HUES64 (cell line): ENCODE data around the gene HCAR1.

Experiments used
- H3K27ac ChIP-seq: 2 replicates; pipeline ENCODE4 v1.7.0; 2013; ENCODE audit warnings: low read depth, low read length, inconsistent platforms
- H3K27me3 ChIP-seq: 2 replicates; pipeline ENCODE4 v1.6.1; 2013; ENCODE audit warnings: mild to moderate bottlenecking, low read length; ENCODE audit not compliant: insufficient read depth
- H3K36me3 ChIP-seq: 2 replicates; pipeline ENCODE4 v1.6.1; 2013; ENCODE audit warnings: mild to moderate bottlenecking, low read length; ENCODE audit not compliant: insufficient read depth
- H3K4me1 ChIP-seq: 2 replicates; pipeline ENCODE4 v1.6.1; 2013; ENCODE audit warnings: mild to moderate bottlenecking, low read length, moderate library complexity; ENCODE audit not compliant: insufficient read depth
- H3K4me3 ChIP-seq: 2 replicates; pipeline ENCODE4 v1.5.1; 2013; ENCODE audit warnings: mild to moderate bottlenecking, low read length, moderate library complexity
- H3K9ac ChIP-seq: 2 replicates; pipeline ENCODE4 v1.6.1; 2013; ENCODE audit warnings: mild to moderate bottlenecking, low read depth, low read length
- H3K9me3 ChIP-seq: 2 replicates; pipeline ENCODE4 v1.6.1; 2013; ENCODE audit warnings: low read depth, low read length; ENCODE audit not compliant: insufficient read depth
- WGBS: fragments of 150-250, 120-280 bp; methylation state at CpG from one replicate; pipeline ENCODE4 v1.1.7; 2013; ENCODE audit warnings: missing lambda C conversion rate; 5-methylcytosine and 5-hydroxymethylcytosine counted together

Gene HCAR1

DNA sequence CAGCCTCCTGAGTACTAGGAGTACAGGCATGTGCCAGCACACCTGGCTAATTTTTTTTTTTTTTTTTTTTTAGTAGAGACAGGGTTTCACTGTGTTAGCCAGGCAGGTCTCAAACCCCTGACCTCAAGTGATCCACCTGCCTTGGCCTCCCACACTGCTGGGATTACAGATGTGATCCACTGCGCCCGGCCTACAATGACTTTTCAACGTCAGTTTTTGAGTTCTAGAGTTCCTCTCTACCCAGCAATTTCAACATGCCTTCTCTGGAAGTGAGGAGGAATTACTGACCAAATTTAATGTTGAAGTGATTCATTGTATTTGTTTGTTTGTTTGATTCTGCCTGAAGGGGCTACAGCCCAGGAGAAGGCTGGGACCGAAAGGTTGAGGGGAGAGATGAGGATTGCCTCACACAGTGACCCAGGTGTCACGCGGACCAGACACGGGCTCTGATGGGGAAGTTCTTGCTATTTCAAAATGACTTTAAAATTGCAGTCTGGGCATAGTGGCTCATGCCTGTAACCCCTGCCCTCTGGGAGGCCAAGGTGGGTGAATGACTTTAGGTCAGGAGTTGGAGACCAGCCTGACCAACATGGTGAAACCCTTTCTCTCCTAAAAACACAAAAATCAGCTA, 13.4 kb upstream of the HCAR1 start:
- no peaks in the 10 kb centered on the region for H3K27me3 ChIP-seq
- no peaks in the 10 kb centered on the region for H3K36me3 ChIP-seq
- H3K9me3 ChIP-seq = no peaks in the 10 kb centered on the region
- no peak overlapping the region for H3K4me3 ChIP-seq
- H3K27ac ChIP-seq = no peak overlapping the region
- no peak overlapping the region for H3K9ac ChIP-seq
- WGBS = 94% methylated on average over 7 of the region's 7 CpGs
- H3K4me1 ChIP-seq = no peaks in the 10 kb centered on the region

DNA sequence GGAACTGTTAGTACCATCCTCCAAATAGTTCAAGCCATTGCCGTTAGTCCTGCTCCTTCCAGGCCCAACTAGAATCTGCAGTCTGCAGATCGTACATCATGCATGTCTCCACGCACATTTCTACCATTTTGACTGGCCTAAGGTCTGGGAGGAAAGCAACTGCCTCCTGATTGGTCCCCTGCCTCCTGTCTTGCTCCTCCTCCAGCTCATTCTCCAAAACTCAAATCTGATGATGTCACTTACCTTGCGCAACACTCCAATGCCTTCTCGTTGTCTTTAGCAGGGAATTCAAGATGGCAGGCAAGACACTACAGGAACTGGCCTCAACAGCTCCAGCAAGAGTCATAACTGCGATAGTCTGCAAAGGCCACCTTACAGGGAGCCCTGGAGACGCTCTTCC, 9.7 kb upstream of the HCAR1 start:
- Histone ChIP-seq H3K9me3 (no peaks in the 10 kb centered on the region), H3K9ac (no peak overlapping the region), H3K4me1 (no peaks in the 10 kb centered on the region), H3K36me3 (no peaks in the 10 kb centered on the region), H3K4me3 (no peak overlapping the region), H3K27ac (no peak overlapping the region), H3K27me3 (no peaks in the 10 kb centered on the region)
- 94% methylated on average over 7 of the region's 7 CpGs for WGBS

DNA sequence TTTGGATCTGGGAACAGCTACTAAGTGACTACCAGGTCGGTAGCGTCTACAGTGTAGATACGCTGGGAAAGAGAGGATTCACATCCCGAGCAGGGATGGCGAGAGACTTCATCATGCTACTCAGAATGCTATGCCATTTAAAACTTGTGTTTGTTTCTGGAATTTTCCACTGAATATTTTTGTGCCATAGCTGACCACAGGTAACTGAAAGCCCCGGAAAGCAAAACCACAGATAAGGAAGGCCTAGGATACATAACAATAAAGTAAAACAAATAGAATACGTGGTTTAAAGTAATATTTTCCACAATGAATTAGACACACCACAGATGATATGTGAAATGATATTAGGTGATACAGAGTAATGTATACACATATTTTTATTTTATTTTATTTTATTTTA, 7.9 kb upstream of the HCAR1 start:
- Histone ChIP-seq H3K4me1 (no peaks in the 10 kb centered on the region), H3K27me3 (no peaks in the 10 kb centered on the region), H3K9ac (no peak overlapping the region), H3K9me3 (no peaks in the 10 kb centered on the region), H3K4me3 (no peak overlapping the region), H3K27ac (no peak overlapping the region), H3K36me3 (no peaks in the 10 kb centered on the region)
- WGBS = 93% methylated on average over 6 of the region's 7 CpGs

DNA sequence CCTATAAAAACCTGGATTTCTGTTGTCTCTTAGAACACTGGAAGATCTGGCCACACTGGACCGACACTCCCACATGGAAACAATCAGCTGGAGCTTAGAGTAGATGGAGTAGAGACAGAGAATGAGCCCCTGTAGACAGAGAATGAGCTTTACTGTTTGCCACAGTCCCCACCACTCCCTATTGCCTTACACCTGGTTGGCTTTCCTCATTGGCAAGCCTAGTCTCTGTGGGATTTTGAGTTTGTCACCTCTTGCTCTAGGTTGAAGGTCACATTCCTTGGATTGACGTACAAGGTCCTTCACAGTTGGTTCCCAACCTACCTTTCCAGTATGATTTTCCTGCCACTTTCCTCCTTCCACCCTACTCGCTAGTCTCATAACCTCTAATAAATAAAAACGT, 2.0 kb upstream of the HCAR1 start:
- Histone ChIP-seq H3K4me1 (0 out of 2 replicates have a peak, but pooled peaks cover 5% of the 10 kb centered on the region), H3K4me3 (no peak overlapping the region), H3K27me3 (no peaks in the 10 kb centered on the region), H3K9ac (no peak overlapping the region), H3K36me3 (no peaks in the 10 kb centered on the region), H3K27ac (no peak overlapping the region), H3K9me3 (no peaks in the 10 kb centered on the region)
- WGBS = 94% methylated on average over 4 of the region's 4 CpGs

DNA sequence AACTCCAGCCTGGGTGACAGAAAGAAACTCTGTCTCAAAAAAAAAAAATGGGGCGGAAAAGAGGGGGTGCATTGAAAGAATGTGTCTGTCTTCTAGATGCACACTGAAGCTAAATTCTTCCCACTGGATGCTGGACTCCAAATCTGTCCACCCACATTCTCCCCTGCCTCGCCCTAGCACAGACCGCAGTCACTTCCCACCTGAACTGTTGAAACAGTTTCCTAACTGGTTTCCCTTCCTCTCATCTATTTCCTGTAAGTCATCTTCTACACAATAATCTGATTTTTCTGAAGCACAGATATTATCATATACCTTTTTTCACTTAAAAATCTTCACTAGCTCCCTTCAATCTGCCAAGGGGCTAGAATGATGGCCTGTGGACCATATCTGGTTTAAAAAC, 1.5 kb upstream of the HCAR1 start:
- Histone ChIP-seq H3K4me1 (0 out of 2 replicates have a peak, but pooled peaks cover 5% of the 10 kb centered on the region), H3K9ac (no peak overlapping the region), H3K27me3 (no peaks in the 10 kb centered on the region), H3K9me3 (no peaks in the 10 kb centered on the region), H3K4me3 (no peak overlapping the region), H3K27ac (no peak overlapping the region), H3K36me3 (no peaks in the 10 kb centered on the region)
- WGBS = 98% methylated on average over 3 of the region's 3 CpGs

DNA sequence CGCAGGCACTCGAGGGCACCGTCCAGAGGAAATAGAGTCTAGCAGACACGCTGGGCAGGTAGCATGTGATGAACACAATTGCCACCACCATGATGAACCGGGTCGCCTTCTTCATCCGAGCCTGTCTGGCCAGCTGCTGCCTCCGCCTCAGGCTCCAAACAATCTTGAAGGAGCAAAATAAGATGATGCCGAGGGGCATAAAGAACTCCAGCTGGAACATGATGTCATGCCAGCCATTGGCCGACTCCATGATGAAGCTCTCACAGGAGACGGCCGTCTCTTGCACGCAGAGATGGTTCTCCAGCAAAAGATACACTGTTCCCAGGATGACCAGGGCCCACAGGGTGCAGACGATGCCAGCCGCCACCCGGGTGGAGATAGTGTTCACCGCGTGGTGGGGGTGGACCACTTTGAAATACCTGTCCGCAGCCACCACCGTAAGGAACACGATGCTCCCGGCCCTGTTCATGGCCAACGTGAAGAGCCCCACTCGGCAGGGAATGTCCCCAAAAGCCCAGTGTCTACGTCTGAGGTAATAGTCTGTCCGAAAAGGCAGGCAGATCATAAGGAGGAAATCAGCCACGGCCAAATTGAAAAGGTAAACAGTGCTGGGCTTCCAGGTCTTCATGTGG, 945 bp downstream of the HCAR1 start:
- H3K36me3 ChIP-seq = no peaks in the 10 kb centered on the region
- 95% methylated on average over 27 of the region's 27 CpGs for WGBS
- no peak overlapping the region for H3K27ac ChIP-seq
- H3K9me3 ChIP-seq = no peaks in the 10 kb centered on the region
- no peaks in the 10 kb centered on the region for H3K27me3 ChIP-seq
- H3K4me3 ChIP-seq = no peak overlapping the region
- H3K4me1 ChIP-seq = peaks cover 8% of the 10 kb centered on the region; the same call in 1 of the 2 replicates
- no peak overlapping the region for H3K9ac ChIP-seq

DNA sequence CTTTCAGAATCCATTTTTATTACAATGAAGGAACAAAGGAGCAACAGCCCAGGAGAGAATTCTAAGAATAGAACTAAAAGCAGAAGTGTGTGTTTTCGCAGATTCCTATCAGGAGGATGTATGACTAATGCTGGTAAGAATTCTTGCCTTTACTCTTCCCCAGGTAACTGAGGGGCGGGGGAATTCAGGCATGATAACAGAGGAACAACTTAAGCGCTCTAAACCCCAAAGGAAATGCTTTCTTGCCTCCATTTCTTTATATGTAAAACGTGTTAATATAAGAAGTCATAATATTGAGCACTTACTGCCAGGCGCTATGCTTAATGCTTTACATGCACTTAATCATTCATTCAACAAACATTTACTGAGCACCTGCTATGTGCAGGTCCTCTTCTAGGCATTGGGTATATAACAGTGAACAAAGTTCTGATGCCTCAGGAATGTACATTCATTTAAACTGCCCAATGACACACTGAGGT, 4.5 kb downstream of the HCAR1 start:
- 21% methylated on average over 1 of the region's 5 CpGs for WGBS
- Histone ChIP-seq H3K27me3 (no peaks in the 10 kb centered on the region), H3K9me3 (no peaks in the 10 kb centered on the region), H3K4me1 (peaks cover 7% of the 10 kb centered on the region; the same call in 1 of the 2 replicates), H3K4me3 (no peak overlapping the region), H3K27ac (peak overlapping the region; percentile 66), H3K36me3 (no peaks in the 10 kb centered on the region), H3K9ac (peak overlapping the region; percentile 49; the same call in 1 of the 2 replicates)

DNA sequence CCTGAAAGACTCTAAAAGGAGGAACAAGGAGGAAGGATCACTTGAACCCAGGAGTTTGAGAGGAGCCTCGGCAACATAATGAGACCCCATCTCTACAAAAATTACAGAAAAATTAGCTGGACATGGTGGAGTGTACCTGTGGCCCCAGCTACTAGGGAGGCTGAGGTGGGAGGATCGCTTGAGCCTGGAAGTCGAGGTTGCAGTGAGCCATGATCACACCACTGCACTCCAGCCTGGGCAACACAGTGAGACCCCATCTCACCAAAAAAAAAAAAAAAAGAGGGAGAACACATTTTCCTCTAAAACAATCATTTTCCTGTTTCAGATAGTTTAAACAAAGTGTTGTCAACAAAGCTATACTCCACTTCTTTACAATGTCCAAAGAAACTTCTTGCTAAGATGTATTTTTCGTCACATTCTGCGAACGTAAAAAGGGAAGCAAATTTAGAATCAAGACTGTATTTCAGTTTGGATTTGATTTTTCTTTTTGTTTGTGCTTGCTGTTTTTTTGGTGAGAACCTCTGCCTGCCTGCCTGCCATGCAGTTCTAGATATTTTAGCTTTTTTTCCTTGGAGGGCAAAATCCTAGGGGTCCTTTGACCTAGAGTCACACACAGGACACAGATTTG, 5.1 kb downstream of the HCAR1 start:
- Histone ChIP-seq H3K4me1 (peaks cover 2% of the 10 kb centered on the region; the same call in 1 of the 2 replicates), H3K27me3 (no peaks in the 10 kb centered on the region), H3K4me3 (no peak overlapping the region), H3K27ac (peak overlapping the region; percentile 66), H3K9me3 (no peaks in the 10 kb centered on the region), H3K9ac (peak overlapping the region; percentile 49; the same call in 1 of the 2 replicates), H3K36me3 (no peaks in the 10 kb centered on the region)
- WGBS = 92% methylated on average over 5 of the region's 6 CpGs

DNA sequence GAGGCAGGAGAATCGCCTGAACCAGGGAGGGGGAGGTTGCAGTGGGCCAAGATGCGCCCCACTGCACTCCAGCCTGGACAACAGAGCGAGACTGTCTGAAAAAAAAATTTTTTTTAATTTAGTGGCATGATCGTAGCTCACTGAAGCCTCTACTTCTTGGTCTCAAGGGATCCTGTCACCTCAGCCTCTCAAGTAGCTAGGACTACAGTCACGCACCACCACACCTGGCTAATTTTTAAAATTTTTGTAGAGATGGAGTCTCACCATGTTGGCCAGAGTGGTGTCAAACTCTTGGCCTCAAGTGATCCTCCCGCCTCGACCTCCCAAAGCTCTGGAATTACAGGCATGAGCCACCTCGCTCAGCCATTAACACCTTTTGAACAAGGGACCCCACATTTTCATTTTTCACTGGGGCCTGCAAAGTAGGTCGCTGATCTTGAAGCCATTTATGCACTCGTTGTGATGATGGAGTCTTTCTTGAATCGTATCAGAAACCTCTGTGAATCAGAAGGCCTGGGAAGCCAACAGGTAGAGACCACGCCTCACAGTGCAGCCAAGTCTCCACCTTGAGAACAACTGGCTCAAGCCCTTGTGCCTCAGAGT, 5.9 kb downstream of the HCAR1 start:
- no peak overlapping the region for H3K9ac ChIP-seq
- peaks cover 2% of the 10 kb centered on the region; the same call in 1 of the 2 replicates for H3K4me1 ChIP-seq
- H3K27me3 ChIP-seq = no peaks in the 10 kb centered on the region
- H3K36me3 ChIP-seq = no peaks in the 10 kb centered on the region
- H3K9me3 ChIP-seq = no peaks in the 10 kb centered on the region
- H3K27ac ChIP-seq = no peak overlapping the region
- 92% methylated on average over 12 of the region's 12 CpGs for WGBS
- H3K4me3 ChIP-seq = no peak overlapping the region

DNA sequence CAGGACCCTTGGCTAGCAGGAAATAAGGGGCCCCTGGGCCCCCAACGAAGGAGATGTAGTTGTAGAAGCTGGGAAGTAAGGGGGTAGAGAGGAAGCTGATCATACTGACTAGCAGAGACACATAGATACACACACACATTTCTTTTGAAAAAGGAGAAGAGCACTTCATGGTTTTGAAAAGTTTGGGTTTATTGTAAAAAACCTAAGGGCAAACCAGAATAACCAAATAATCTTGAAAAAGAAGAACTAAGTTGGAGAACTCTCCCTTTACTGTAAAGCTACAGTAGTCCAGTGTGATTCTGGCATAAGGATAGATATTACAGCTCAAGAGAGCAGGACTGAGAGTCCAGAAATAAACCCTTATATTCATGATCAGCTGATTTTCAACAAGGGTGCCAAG, 8.3 kb downstream of the HCAR1 start:
- 86% methylated on average over 1 of the region's 1 CpG for WGBS
- Histone ChIP-seq H3K27me3 (no peaks in the 10 kb centered on the region), H3K9ac (no peak overlapping the region), H3K4me3 (no peak overlapping the region), H3K9me3 (no peaks in the 10 kb centered on the region), H3K4me1 (peaks cover 2% of the 10 kb centered on the region; the same call in 1 of the 2 replicates), H3K27ac (no peak overlapping the region), H3K36me3 (no peaks in the 10 kb centered on the region)

DNA sequence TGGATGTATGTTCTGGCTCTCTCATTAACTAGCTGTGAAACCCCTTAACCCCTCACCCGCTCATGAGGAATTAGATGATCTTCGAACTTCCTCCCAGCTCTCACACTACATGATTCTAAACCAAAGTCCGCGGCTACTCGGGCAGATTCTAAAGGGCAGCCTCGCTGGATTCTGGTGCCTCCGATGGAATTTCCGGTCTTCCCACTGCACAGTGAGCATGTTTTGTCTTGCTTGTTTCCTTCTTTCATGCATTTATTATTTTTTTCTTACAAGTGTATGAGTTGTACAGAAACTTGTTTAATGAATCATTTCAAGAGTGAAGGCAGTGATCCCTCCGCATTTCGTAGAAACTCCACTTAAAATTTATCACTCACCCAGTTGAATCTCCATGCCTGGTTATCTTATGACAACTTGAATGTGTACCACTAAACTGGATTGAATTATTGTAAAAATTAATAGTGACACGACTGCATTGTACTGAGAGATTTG, 9.5 kb downstream of the HCAR1 start:
- H3K27me3 ChIP-seq = no peaks in the 10 kb centered on the region
- 97% methylated on average over 10 of the region's 11 CpGs for WGBS
- no peak overlapping the region for H3K27ac ChIP-seq
- no peak overlapping the region for H3K4me3 ChIP-seq
- no peaks in the 10 kb centered on the region for H3K9me3 ChIP-seq
- H3K9ac ChIP-seq = no peak overlapping the region
- 0 out of 2 replicates have a peak, but pooled peaks cover under 1% of the 10 kb centered on the region for H3K4me1 ChIP-seq
- H3K36me3 ChIP-seq = no peaks in the 10 kb centered on the region
